HG03460 (cell line): ENCODE data around the gene PPIH.
A peak's percentile ranks its signal among the peaks of the same experiment; 100 is the strongest.
"Not testable (repeated sequence)": the region's sequence is repeated elsewhere in the genome, so short reads cannot be mapped to it uniquely, and the experiment has no call there.

Source experiments
- ATAC-seq: cut with Tn5 transposase; IDR thresholded peaks from one replicate; pipeline ENCODE4 v1.9.1; 2021; ENCODE audit not compliant: unreplicated experiment

PPIH gene

DNA sequence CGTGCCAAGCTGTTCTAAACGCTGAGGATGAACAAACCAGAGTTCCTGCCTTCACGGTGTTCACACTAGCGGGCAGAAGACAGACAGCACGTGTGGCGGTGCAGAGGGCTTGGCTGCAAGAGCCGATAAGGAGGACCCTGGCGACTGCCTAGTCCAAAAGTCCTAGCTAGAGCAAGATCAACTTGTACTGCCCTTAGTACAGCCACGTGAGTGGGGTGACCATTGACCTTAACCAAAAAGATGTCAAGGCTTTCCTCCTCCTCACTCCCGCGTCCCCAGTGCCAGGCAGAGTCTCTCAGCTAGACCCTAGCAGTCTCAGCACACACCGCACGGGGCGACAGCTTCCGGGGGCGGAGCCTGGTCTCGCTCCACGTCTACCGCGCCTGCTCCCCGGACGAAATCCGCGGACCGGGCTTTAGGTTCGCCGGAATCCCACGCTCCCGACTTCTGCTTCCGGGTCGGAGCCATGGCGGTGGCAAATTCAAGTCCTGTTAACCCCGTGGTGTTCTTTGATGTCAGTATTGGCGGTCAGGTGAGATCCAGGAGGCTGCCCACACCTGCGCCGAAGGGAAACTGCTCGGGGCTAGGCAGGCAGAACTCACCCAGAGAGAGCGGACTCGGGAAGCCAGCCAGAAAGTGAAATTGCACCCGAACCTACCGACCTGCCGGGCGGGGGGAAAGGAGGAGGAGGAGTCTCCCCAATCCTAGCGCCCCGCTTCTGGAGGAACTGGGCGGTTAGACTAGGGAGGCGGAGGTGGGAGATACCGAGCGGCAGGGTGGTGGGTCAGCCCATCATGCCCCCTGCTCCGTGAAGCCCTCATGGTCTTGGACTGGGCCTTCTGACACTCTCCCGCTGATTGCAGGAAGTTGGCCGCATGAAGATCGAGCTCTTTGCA, at the start of gene PPIH:
PPIH (plus strand) TSS at position 443 of the 896 bp plus-strand sequence; CDS start at position 467, 24 bp downstream.
- ATAC-seq = peak; percentile 96

DNA sequence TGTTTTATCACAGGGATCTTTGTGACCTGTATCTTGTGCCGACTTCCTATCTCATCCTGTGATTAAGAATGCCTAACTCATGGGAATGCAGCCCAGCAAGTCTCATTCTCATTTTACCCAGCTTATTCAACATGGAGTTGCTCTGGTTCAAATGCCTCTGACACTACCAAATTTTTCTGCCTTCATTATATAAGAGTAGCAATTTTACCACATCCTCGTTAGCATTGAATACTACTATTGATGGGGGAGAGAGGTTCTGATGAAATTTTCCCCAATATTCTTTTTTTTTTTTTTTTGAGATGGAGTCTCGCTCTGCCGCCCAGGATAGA, 44.5 kb upstream of the PPIH start:
- ATAC-seq = no peak

DNA sequence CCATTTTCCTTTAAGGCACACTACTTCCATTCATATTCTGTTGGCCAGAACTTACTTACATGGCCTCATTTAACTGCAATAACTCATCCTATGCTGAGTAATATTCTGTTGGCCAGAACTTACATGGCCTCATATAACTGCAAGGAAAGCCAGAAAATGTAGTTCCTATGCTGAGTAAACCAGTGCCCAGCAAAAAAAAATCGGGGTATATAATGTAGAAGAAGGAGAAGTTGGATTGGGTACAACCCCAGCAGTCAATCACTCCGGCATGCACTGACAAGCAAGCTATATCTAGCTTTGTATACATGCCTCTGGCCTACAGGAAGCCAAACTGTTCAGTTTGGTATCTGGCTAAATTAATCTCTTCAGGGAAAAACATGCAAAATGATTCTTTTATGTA, 39.4 kb upstream of the PPIH start:
- no peak for ATAC-seq

DNA sequence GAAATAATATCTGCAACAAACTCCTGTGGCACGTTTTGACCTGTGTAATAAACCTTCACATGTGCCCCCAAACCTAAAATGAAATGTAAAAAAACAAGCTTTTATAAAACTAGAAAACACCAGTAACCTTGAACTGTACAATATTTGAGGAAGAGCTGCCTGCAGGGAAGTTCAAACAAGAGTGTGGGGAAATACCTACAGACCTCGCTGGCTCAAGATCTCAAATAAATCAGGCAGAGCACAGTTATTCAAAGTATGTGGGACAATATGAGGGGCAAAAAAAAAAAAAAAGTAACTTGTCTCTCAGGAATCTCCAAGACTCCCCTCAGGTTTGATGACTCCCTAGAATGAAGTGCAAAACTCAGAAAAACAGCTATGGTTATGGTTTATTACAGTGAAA, 37.9 kb upstream of the PPIH start:
- no peak for ATAC-seq

DNA sequence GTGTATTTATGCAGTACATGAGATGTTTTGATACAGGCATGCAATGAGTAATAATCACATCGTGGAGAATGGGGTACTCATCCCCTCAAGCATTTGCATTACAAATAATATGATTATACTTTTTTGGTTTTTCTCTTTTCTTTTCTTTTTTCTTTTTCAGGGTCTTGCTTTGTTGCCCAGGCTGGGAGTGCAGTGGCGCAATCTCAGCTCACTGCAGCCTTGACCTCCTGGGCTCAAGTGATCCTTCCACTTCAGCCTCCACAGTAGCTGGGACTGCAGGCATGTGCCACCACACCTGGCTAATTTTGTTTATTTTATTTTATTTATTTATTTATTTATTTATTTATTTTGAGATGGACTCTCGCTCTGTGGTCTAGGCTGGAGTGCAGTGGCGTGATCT, 37.0 kb upstream of the PPIH start:
- ATAC-seq = not testable (repeated sequence)

DNA sequence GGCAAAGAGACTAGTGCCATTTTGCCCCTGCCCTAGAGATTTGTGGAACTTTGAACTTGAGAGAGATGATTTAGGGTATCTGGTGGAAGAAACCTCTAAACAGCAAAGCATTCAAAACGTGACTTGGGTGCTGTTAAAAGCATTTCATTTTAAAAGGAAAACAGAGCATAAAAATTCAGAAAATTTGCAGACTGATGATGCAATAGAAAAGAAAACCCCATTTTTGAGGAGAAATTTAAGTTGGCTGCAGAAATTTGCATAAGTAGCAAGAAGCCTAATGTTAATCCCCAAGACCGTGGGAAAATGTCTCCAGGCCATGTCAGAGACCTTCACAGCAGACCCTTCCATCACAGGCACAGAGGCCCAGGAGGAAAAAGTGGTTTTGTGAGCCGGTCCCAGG, 31.0 kb upstream of the PPIH start:
- not testable (repeated sequence) for ATAC-seq

DNA sequence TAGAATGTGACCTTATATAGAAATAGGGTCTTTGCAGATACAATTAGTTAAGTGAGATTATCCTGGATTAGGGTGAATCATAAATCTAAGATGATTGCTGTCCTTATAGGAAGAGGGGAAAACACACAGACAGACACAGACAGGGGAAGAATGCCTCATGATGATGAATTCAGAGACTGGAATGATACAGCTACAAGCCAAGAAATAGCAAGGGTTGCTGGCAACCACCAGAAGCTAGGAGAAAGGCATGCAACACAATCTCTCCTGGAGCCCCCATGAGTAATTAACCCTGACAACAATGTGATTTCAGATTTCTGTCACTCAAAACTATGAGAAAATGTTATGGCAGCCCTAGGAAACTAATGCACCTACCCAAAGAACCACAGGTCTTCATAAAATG, 19.1 kb upstream of the PPIH start:
- ATAC-seq = no peak

DNA sequence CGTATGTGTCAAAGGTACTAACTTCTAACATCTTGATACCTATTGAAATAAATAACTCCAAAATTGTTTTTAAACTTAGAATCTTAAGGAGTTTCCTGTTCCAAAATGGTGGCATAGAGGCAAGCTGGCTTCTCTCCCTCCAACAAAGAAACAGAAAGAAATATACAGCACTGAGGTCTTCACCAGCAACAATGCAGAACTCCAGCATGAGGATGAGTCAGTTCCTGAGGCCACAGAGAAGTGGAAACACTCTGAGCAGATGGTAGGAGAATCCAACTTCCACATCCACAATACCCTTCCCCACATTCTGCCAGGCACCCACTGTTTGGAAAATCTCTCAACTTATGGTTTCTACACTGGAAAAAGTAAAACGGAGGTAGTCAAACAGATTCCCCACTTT, 12.2 kb upstream of the PPIH start:
- ATAC-seq = no peak

DNA sequence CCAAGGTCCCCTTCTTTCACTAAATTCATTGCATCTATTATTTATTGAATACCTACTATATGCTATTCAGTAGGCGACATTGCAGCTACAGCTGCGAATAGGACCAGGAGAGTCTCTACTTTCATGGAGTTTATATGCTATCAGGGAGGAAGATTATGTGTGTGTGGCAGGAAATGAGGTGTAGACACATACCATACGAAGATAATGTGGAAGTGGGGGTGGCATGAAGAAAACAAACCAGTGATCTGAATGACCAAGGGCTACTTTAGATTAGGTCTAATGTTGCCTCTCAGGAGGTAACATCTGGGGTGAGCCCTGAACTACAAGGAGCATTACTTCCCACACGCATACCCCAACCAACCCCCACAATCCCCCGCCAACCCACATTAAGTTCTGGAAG, 1.0 kb upstream of the PPIH start:
- ATAC-seq = no peak

DNA sequence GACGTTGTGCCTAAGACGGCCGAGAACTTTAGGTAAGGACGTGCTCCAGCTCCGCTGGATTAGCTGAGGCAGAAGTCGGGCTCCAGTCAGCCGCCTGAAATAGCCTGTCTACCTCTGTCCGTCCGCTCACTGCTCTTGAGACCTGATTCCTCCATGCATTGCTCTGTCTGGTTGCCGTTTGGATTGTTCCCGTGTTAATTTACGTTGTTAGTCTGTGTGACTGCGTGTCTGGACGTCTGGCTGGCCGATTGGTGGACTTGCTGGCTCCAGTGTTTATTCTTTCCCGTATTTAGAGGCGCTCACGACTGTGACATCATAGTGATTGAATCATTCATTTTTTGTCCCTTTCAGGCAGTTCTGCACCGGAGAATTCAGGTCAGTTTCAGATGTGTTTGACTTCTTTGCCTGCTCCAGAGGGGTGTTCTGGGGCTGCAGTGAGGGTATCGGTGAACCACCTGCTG, 684 bp downstream of the PPIH start:
- ATAC-seq = no peak

DNA sequence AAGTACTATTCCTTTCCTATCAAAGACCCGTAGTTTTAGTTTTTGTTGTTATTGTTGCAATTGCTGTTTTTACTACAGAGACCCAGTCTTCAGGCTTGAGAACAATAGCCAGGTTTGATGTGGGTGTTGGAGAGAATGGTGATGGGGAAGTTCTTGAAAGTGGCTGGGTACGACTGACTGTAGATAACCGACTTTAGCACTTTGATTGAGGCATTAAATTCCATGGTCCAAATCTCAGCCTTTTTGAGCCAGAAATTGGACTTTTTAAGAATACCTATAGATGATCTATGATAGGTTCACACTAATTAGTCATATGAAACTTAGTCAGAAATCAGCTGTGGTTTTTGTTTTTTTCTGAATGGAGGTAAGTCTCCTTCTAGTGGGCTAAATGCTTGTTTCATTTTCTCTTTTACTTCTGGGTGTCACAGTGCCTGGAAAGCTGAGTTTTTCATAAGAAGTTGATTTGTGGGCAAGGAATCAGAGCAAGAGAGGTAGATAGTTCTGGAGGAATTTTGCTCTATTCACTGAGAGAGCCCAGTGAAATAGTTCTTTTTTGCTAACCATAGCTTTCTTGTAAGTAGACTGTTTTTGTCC, 2.8 kb downstream of the PPIH start:
- ATAC-seq = no peak

DNA sequence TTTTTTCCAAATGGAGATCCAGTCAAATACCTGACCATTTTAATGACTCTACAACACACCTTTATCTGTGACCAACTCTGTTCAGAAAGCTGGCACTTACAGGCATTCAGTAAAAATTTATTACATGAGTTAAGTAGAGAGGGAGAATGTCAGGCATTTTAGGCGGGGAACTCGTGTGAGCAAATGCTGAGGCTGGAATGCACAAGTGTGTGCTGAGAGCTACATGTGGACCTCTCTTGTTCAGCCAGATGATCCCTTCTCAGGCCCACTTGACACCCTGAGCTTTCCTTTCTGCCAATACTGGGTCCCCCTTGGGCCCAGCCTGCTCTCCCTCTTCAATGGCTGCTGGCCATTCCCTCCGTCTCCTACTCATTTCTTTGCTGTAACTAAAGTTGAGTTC, 11.7 kb downstream of the PPIH start:
- no peak for ATAC-seq

DNA sequence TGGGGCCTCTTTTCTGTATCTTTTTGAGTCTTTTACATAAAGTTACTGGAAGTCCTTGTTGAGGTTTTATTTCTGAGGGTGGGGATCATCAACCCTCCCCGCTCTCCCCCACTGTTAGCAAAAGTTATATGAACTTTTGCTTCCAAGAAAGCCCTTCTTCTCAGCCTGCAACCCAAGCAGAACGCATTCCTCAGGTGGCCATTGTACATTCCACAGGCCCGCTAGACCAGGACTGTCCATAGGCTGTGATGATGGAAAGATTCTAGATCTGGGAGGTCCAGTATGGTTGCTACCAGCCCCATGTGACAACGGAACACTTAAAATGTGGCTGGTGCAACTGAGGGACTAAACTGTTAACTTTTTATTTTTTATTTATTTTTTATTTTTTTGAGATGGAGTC, 12.2 kb downstream of the PPIH start:
- ATAC-seq = no peak

DNA sequence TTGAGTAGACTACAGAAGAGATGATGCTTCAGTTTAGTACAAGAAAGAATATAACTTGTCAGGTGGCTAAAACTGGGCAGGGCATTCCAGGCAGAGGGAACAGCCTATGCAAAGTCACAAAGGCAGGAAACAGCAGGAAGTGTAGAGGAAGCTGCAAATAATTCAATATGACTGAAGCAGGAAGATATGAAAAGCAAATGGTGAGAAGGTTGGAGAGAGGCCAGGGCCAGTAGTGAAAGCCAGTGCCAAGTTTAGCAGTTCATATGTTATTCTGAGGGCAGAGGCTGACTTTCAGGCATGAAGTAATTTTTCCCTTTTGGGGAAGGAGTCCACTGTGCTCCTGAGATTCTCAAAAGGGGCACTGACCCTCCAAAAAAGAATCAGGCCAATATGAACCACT, 16.0 kb downstream of the PPIH start:
- ATAC-seq = no peak

DNA sequence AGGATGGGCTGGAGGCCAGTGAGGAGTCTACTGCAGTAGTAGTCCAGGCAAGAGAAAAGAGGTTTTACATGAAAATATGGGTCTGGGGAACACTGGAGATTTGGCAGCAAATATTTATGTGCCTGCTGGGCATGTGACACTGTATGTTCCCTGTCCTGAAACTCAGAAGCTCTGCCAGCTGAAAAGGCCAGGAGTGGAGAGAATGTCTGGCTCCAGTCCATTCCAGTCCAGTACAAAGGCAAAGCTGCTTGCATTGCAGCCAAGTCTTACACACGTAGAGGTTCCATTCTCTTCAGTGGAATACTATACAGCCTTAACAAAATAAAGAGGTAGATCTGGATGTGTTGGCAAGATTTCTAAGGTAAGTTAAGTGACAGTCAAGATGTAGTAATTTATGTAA, 16.5 kb downstream of the PPIH start:
- no peak for ATAC-seq

DNA sequence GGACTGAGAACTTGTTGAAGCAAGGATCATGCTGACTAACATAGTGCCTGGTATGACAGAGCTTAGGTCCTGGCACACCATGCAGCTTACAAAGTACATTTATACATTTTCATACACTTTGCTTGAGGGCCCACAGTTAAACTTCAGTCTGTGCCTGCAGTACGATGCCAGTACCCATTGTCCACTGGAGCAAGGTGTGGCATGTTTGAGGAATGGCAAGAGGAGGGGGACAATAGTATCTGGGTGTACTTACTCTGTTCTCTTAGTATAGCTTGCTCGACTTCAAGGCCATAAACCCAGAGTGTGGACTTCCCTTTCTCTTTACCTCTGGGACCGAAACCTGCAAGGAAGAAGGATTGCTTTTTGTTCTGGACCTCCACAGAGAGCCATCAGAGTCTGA, 17.2 kb downstream of the PPIH start:
- no peak for ATAC-seq

DNA sequence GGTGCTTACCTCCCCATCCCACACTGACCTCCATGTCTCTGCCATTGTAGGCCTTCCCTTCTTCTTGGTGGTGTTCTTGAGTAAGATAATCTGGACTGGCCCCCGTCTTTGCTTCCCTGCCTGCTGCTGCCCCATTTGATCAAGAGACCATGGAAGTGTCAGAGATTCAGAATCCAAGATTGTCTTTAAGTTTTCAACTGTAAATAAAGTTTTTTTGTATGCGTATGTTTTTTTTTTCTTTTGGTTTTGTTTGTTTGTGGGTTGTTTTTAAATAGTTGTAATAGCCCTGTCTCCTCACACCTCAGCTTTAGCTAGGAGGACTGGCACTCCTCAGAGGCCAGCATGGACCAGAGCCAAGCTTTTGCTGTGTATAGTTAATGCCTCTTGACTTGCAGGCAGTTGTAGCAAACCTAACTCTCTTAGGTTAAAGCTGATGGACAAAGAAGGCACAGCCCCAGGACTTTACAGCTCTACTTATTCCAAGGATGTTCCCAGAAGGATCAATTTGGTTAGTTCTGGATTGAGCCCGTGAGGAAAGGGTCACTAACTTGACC, 18.4 kb downstream of the PPIH start:
- no peak for ATAC-seq

DNA sequence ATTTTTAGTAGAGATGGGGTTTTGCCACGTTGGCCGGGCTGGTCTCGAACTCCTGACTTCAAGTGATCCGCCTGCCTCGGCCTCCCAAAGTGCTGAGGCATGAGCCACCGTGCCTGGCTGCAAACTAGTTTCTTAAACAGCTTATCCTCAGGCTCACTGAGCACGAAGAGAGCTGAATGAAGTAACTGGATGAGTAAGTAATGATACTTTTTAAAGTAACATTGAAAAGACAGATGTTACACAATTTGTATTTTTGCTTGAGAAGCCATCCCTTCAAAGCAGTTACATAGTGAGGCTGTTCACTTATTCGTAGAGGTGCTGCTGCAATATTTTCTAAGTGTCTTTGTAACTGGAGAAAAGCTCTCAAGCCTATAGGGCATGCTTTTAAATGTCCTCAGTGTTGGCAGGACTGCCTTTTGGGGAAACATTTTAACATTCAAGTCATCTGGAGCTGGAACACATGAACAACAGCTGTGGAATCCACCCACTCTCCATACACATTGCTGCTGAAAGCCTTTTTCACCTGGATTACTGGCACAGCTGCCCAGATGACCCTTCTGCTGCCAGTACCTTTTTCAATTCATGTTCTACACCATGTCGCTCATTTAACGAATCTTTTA, 21.3 kb downstream of the PPIH start:
- ATAC-seq = no peak

DNA sequence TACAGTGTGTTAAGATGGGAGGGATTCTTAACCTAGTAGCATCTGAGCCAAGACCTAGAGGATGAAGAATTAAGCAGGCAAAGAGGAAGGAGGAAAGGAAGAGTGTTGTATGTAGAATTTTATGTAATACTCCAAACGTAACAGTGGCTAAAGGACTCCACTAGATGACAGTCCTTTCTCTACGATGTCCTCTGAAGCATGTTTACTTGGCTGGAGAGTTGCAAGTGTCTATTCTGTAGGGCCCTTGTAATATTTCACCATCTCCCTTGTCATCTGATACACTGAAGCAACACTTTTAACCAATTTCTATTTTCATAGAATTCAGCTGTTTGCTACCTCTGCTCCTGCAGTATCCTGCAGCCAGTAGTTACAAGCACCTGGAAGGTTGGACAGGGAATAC, 21.8 kb downstream of the PPIH start:
- no peak for ATAC-seq

DNA sequence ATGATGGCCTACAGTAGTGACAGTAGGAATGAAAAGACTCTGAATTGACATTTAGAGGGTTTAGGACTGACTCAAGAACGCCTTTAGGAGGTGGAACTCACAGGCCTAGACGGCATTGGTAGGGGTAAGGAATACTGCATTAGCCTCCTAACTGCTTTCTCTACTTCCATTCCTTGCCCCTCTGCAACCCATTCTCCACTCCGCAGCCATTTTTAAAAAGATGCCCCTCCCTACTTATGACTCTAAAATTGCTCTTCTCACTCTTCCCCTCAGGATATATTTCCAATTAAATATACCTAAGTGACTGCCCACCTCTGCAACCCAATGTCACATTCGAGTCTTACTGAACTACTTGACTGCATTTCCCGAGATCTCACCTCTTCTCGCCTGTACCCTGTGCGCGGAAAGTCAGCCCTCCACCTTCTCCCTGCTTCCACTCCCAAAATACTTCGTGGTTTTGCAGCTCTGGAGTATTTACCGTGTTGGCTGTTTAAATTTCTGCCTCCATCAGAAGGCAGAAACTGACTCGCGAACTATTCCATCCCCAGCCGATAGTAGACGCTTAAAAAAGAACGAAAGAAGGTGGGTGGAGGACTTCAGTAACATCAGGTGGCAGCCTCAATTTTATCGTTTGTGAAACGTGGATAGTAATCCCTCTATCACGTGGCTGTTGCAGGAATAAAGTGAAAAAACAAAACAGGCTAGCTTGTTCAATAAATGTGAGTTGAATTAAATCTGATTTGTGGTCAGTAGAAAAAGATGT, 22.9 kb downstream of the PPIH start:
- ATAC-seq = no peak
